Osteocyte (in vitro differentiated cells): ENCODE measurements around the gene CLSTN3. TPM values are rescaled to one million over a fixed set of nuclear protein-coding genes. Genes with fewer than 3 reads are reported as not detected.
"Not testable (repeated sequence)": the region's sequence is repeated elsewhere in the genome, so short reads cannot be mapped to it uniquely, and the experiment has no call there.

Experiments
- DNase-seq: peaks from one replicate; pipeline ENCODE4 v3.0.0; 2021; ENCODE audit warnings: mixed read lengths; ENCODE audit not compliant: unreplicated experiment; ENCODE audit errors: extremely low spot score
- H3K27ac Mint-ChIP-seq: one replicate; pipeline ENCODE4 v1.8.0; 2021; ENCODE audit warnings: mild to moderate bottlenecking, mixed read lengths; ENCODE audit not compliant: unreplicated experiment
- H3K27me3 Mint-ChIP-seq: one replicate; pipeline ENCODE4 v1.8.0; 2021; ENCODE audit warnings: mixed read lengths; ENCODE audit not compliant: unreplicated experiment
- H3K36me3 Mint-ChIP-seq: one replicate; pipeline ENCODE4 v1.8.0; 2021; ENCODE audit warnings: mixed read lengths; ENCODE audit not compliant: unreplicated experiment
- H3K4me1 Mint-ChIP-seq: one replicate; pipeline ENCODE4 v1.8.0; 2021; ENCODE audit warnings: mixed read lengths; ENCODE audit not compliant: unreplicated experiment
- H3K4me3 Mint-ChIP-seq: one replicate; pipeline ENCODE4 v1.8.0; 2021; ENCODE audit warnings: mild to moderate bottlenecking, moderate library complexity, mixed read lengths; ENCODE audit not compliant: unreplicated experiment
- H3K9me3 Mint-ChIP-seq: one replicate; pipeline ENCODE4 v1.8.0; 2021; ENCODE audit warnings: mixed read lengths; ENCODE audit not compliant: unreplicated experiment
- total RNA-seq: library from RNA; stranded (reverse); gene quantifications from 2 replicates; pipeline ENCODE4 v1.2.1, GENCODE V29; 2021
- TF ChIP-seq, protein P1 (sequence below): fragments of 200-600 bp; sonication (generic); IDR thresholded peaks from 2 replicates; pipeline ENCODE4 v1.5.0; 2021; ENCODE audit warnings: antibody characterized with exemption, mild to moderate bottlenecking, moderate library complexity

CLSTN3 gene
- total RNA-seq, 1 donor from 2014 or later: 14.4 TPM

DNA sequence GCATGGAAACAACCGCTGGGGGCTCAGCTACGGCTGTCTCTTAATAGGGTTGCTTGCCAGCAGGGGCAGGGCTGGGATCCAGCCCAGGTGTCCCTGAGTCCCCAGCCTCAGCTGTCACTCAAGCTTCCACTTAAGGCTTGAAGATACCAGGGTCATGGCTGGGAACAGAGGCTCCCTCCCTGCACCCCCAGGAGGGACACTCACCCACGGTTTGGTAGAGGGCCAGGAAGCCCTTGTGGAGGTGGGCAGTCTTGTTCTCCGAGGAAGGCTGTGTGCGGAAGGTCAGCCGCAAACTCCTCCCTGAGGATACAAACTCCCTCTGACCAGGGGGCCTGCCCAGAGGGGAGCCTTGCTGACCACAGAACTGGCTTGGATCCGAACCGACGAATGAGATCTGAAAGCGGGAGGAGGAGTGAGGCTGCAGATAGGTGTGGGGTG is 28.5 kb upstream of the CLSTN3 start:
- Mint-ChIP-seq H3K27ac (no peak overlapping the region), H3K4me1 (no peaks in the 10 kb centered on the region), H3K27me3 (peaks cover 16% of the 10 kb centered on the region), H3K36me3 (peaks cover 10% of the 10 kb centered on the region), H3K4me3 (no peak overlapping the region), H3K9me3 (peaks cover 12% of the 10 kb centered on the region)
- TF ChIP-seq, protein P1, sequence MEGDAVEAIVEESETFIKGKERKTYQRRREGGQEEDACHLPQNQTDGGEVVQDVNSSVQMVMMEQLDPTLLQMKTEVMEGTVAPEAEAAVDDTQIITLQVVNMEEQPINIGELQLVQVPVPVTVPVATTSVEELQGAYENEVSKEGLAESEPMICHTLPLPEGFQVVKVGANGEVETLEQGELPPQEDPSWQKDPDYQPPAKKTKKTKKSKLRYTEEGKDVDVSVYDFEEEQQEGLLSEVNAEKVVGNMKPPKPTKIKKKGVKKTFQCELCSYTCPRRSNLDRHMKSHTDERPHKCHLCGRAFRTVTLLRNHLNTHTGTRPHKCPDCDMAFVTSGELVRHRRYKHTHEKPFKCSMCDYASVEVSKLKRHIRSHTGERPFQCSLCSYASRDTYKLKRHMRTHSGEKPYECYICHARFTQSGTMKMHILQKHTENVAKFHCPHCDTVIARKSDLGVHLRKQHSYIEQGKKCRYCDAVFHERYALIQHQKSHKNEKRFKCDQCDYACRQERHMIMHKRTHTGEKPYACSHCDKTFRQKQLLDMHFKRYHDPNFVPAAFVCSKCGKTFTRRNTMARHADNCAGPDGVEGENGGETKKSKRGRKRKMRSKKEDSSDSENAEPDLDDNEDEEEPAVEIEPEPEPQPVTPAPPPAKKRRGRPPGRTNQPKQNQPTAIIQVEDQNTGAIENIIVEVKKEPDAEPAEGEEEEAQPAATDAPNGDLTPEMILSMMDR: no peak
- no peak for DNase-seq

DNA sequence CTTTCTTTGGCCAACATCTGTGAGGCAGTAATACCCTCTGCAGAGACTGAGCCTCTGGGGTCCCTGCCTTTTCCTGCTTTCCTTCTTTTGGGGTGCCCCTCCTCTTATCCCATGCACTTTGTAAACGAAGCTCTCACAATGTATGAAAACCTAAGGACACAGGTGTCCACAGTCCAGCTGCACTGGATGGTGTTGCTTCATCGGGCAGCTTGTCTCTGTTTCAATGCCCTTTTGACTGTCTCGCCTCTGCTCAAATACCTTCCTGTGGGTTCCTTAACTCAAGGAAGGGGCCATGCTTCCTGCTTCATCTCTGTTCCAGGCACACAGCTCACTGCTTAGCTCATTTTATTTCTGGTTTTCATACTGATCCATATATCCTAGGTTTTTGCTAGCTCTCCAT is 27.6 kb upstream of the CLSTN3 start:
- peaks cover 16% of the 10 kb centered on the region for H3K27me3 Mint-ChIP-seq
- H3K27ac Mint-ChIP-seq: no peak overlapping the region
- peaks cover 10% of the 10 kb centered on the region for H3K36me3 Mint-ChIP-seq
- H3K4me1 Mint-ChIP-seq: no peaks in the 10 kb centered on the region
- TF ChIP-seq, protein P1: no peak
- no peak for DNase-seq
- H3K9me3 Mint-ChIP-seq: peaks cover 12% of the 10 kb centered on the region
- H3K4me3 Mint-ChIP-seq: no peak overlapping the region

DNA sequence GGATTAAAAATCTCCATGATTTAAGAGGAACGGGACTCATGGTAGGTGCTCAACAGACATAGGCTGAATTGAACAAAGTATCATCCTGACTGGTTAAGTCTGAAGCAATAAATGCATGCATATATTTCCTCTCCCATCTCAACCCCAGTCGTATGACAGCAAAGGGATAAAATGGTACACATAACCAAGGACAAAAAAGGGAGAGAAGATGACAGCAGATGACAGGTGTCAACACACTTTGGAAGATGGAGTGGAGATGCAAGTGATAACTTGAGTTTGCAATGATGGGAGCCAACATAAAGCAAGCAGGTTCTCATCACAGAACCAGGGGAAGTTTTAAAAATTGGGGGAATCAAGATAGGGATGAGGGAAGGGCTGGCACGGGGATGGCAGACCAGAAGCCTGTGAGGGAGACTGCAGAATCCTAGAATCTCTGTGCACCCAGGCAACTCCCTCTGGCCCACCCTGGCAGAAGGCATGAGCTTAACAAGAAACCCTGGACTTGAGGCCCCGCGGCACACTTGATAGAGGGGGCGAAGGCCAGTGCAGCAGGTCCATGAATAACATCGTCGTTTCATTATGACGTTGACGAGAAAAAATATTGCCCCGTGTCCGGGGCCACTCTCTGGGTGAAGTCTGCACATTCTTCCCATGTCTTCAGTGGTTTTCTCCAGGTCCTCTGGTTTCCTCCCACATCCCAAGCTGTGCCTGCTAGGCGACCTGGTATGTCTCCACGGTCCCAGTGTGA is 26.2 kb upstream of the CLSTN3 start:
- Mint-ChIP-seq H3K36me3 (peaks cover 10% of the 10 kb centered on the region), H3K27me3 (peaks cover 16% of the 10 kb centered on the region), H3K9me3 (peaks cover 12% of the 10 kb centered on the region), H3K27ac (no peak overlapping the region), H3K4me1 (peaks cover 11% of the 10 kb centered on the region), H3K4me3 (no peak overlapping the region)
- DNase-seq: no peak
- TF ChIP-seq, protein P1: no peak

DNA sequence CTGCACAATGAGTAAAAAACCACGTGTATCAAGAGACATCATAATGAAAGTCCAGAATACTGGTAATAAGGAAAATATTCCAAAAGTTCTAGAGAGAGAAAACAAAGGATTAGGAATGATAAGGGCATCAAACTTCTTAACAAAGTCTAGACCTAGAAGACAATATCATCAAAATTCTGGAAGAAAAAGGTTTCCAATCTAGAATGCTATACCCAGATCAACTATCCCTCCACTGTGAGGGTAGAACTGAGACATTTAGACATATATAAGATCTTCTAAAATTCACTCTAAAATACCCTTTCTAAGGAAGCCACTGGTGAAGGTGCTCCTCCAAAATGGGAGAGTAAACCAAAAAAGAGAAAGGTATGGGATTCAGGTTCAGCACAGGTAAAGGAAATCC is 24.1 kb upstream of the CLSTN3 start:
- peaks cover 10% of the 10 kb centered on the region for H3K36me3 Mint-ChIP-seq
- peaks cover 12% of the 10 kb centered on the region for H3K9me3 Mint-ChIP-seq
- no peak overlapping the region for H3K4me3 Mint-ChIP-seq
- no peak overlapping the region for H3K27ac Mint-ChIP-seq
- H3K4me1 Mint-ChIP-seq: peaks cover 16% of the 10 kb centered on the region
- peaks cover 16% of the 10 kb centered on the region for H3K27me3 Mint-ChIP-seq
- TF ChIP-seq, protein P1: no peak
- DNase-seq: no peak

DNA sequence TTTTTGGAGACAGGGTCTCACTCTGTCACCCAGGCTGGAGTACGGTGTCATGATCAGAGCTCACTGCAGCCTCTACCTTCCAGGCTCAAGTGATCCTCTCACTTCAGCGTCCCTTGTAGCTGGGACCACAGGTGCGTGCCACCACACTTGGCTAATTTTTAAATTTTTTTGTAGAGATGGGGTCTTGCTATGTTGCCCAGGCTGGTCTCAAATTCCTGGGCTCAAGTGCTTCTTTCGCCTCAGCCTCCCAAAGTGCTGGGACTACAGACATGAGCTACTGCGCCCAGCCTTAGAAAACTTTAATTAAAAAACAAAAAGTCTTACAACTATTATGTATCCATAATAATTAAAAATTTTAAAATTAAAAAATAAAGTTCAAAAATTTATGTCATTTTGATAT is 23.0 kb upstream of the CLSTN3 start:
- H3K27ac Mint-ChIP-seq, DNase-seq, H3K4me3 Mint-ChIP-seq: not testable (repeated sequence)
- H3K9me3 Mint-ChIP-seq: peaks cover 12% of the 10 kb centered on the region
- H3K36me3 Mint-ChIP-seq: peaks cover 10% of the 10 kb centered on the region
- peaks cover 14% of the 10 kb centered on the region for H3K27me3 Mint-ChIP-seq
- H3K4me1 Mint-ChIP-seq: peaks cover 16% of the 10 kb centered on the region
